AG09319 (cell line): ENCODE results near the gene MUC5B.

ENCODE experiments used
- DNase-seq: peaks from one replicate; pipeline ENCODE4 v3.0.0-alpha.2; 2010; ENCODE audit warnings: low read depth; ENCODE audit errors: extremely low read depth
- TF ChIP-seq, protein P1 (sequence below): IDR thresholded peaks from 2 replicates; pipeline ENCODE4 v1.5.1; 2011; ENCODE audit warnings: low read depth, mild to moderate bottlenecking, inconsistent platforms, low read length, moderate library complexity

The MUC5B gene

DNA sequence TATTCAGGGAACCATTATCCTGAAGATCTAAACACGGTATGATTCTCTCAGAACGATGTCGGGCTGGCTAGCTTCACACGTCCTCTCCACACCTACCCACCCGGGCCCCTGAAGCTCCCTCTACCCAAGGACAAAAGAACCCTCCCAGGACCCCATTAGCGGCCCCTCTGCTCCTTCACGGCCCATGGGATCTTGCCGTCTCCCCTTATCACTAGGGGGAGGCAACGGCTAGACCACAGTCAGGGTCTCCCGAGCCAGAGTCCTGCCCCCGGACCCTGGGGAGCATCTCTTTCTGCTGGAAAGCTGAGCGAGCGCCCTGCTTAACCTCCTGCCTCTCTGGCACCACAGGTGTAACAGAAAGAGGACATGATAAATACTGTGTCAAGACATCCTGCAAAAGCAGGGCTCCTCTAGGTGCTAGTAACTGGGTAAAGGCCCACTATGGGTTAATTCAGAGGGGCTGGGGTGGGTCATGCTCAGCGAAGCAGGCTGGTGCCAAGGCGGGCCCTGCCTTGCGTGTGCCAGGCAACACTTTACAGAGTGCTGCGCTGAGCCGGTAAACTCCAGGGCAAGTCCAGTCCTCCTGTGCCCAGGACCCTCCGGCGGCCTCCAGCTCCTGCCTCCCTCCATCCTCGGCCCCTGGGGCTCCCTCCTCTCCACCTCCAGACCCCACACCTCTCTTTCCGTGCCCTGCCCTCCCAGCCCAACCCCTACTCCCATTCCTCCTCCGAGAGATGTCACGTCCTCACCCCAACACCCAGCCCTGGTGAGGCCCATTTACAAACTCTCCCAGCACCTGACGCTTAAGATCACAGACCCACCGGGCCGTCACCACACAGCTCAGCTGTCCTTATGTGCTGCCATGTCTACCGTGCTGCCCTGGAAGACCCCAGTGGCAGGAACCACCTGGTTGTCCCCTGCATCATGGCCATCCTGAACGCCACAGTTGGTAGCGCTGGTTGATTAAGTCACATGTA lies 83.6 kb downstream of the MUC5B start:
- no peak for DNase-seq
- TF ChIP-seq, protein P1, sequence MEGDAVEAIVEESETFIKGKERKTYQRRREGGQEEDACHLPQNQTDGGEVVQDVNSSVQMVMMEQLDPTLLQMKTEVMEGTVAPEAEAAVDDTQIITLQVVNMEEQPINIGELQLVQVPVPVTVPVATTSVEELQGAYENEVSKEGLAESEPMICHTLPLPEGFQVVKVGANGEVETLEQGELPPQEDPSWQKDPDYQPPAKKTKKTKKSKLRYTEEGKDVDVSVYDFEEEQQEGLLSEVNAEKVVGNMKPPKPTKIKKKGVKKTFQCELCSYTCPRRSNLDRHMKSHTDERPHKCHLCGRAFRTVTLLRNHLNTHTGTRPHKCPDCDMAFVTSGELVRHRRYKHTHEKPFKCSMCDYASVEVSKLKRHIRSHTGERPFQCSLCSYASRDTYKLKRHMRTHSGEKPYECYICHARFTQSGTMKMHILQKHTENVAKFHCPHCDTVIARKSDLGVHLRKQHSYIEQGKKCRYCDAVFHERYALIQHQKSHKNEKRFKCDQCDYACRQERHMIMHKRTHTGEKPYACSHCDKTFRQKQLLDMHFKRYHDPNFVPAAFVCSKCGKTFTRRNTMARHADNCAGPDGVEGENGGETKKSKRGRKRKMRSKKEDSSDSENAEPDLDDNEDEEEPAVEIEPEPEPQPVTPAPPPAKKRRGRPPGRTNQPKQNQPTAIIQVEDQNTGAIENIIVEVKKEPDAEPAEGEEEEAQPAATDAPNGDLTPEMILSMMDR, result no peak

DNA sequence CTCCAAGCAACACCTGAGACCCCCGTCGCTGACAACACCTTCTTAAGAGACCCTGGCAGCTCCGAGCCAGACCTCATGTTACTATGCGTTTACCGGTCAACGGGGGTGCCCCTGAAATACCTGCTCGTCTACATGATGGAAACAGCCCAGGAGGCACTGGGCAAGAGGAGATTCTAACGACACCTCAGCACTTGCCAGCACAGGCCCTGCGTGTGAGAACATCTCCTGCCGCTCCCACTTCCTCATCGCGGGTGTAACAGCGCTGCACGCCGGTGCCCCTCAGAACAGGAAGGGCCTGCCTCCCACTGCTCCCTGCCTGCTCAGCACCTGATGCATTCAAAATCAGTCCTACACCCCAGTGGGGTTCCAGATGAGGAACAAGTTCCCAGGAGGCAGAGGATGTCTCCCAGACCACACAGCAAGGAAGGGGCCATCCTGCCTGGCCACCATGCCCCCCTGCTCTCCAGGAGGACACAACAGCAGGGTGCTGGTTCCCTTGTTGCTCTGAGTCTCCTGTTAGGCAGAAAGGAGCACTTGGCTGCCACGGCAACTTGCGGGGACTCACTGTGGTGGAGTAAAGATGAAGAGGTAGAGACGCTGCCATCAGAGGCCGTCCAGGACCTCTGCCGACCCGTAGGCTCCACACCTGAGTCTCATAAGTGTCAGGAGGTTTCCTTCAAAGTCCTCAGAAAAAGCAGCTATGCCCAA lies 84.5 kb downstream of the MUC5B start:
- no peak for DNase-seq

DNA sequence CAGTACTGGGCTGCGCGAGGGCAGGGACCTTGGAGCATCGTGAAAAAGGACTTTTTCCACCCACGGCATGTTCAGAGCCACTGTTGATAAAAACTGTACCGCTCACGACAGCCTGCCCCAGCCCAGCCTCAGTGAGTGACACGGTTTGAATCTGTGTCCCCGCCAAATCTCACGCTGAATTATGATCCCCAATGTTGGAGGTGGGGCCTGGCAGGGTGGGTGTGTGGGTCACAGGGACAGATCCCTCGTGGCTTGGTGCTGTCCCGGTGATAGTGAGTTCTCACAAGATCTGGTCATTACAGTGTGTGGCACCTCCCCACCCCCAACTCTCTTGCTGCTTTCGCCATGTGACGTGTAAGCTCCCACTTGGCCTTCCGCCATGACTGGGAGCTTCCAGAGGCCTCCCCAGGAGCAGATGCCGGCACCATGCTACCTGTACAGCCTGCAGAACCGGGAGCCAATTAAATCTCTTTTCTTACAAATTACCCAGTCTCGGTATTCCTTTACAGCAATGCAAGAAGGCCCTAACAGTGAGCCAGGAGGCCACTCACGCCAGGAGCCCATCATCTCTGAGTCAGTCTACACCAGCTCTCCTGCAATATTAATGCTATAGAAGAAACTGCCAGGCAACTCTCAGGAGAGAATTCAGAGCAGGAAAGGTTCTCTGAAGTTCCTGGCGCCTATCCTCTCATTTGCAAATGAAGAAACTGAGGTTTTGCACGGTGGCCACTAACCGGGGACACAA lies 85.3 kb downstream of the MUC5B start:
- TF ChIP-seq, protein P1, result no peak
- no peak for DNase-seq

More for the DNA sequence above, 84.5 kb downstream of the MUC5B start:
- TF ChIP-seq, protein P1, result no peak

DNA sequence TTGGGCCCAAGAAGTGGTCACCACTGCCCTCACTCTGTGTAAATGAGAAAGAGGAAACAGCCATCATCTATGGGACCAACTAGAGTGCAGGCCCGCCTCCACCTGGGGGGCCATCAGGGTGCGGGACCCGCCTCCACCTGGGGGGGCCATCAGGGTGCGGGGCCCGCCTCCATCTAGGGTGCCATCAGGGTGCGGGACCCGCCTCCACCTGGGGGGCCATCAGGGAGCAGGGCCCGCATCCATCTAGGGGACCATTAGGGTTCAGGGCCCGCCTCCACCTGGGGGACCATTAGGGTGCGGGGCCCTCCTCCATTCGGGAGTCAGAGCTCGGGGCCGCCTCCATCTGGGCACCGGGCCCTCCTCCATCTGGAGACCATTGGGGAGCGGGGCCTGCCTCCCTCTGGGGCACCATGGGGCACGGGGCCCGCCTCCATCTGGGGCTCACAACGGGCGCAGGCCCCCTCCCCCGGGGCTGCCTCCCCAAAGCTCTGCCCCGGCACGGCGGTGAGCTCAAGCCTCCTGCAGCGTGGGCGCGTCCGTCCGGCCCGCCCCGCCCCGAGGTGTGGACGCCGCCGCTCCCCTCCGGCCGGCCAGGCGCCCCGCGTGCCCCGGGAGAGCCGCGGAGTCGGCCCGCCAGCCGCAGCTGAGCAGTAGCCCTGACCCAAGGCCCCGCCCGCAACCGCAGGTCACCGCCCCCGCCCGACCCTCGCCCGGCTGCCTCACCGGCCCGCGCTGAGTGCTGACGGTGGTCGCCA lies 86.1 kb downstream of the MUC5B start:
- DNase-seq, result no peak
- TF ChIP-seq, protein P1, result no peak

DNA sequence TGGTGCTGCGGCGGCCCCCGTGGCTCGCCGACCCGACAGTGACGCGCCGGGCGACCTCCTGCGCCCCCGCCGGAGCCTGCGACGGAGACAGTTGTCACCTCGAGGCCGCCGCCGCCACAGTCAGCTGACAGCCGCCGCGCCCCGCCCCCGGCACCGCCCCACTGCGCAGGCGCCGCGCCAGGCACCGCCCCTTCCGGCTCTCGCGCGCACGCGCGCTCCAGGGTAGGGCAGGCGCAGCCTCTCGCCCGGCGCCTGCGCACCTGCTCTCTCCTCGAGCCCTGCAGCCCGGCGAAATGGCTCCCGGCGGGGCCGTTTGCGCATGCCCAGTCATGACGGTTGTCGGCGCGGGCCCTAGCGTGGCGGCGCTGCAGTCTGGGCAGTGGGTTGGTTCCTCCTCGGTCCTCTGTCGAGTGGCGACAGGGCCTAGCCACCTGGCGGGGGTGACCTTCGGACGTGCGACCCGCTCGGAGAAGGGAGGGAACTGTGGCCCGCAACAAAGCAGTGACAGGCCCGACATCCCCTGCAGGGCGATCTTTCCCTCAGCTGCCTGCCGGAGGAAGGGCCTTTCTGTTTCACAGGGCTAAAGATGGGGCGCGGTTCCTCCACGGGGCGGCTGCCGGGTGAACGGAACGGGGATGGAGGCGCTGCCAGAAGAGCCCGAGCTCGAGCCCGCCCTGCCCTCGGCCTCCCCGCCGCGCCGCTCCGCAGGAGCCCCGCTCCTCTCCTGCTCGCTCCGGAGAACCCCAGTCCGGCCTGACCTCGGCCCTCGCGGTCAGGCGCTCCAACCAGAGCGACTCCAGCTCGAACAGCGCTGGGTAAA lies 86.8 kb downstream of the MUC5B start, which contains the start of gene TOLLIP:
TSS of gene TOLLIP (minus strand) at position 135 of the 820 bp plus-strand sequence. CDS start at position 1, 134 bp downstream.
- TF ChIP-seq, protein P1, result peak; percentile 27
- peak; percentile 71 for DNase-seq

DNA sequence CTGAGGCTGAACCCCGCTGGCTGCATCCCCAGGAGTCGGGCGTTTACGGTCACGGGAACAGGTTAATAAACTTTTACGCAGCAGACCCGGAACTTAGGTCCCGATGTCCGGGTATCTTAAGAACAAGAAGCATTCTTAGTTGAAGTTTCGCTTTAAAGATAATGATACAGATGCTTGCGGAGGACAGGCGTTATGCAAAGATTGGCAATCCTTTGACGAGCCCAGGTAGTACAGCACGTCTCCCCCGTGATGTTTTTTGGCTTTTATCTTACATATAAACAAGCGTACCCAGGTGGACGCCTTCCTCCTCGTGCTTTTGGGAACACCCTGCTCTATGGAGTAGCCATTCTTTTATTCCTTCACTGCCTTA lies 87.4 kb downstream of the MUC5B start:
- no peak for DNase-seq
- TF ChIP-seq, protein P1, result no peak
